HG02759 (cell line): ENCODE measurements around the gene LPIN1.
"Not testable (repeated sequence)": the region's sequence is repeated elsewhere in the genome, so short reads cannot be mapped to it uniquely, and the experiment has no call there.

Source experiments
- ATAC-seq: cut with Tn5 transposase; IDR thresholded peaks from one replicate; pipeline ENCODE4 v1.9.1; 2021; ENCODE audit warnings: mild to moderate bottlenecking, moderate library complexity; ENCODE audit not compliant: unreplicated experiment

The LPIN1 gene

DNA sequence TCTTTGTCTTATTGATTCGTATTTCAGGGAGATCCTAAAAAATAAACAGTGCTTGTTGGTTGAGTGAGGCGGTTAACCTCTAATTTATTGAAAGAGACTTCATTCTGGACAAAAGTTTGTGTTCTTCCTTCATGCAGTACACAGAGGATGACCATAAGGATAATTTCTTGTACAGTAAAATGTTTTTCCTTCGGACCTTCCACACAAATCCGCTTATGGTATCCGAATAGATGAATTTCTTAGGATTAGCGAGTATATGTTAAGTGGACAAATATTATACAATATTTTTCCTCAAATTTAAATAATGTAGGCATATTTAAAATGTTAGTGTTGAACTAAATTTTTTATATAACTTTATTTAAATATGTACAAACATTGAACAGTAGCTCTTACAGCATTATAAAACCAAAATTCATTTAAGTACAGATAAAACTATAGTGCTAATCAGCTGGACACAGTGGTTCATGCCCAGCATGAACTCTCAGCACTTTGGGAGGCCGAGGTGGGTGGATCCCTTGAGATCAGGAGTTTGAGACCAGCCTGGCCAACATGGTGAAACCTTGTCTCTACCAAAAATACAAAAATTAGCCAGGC is 84.4 kb downstream of the LPIN1 start:
- no peak for ATAC-seq

DNA sequence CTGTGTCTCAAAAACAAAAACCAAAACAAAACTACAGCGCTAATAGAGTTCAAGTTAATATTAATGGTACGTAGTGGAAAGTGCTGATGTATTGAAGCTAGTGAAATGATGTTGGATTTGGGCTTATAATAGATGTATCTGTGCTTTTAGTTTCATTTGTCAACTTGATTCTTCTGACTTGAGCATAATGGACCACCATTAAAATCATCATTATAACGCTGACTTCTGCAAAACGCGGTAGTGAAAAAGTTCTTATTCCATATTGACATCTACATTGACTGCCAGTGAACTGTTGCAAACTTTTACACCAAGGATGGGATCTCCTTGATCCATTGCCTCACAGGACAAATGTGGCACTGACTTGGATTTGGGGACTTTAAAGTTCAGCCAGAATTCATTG is 85.0 kb downstream of the LPIN1 start:
- no peak for ATAC-seq

DNA sequence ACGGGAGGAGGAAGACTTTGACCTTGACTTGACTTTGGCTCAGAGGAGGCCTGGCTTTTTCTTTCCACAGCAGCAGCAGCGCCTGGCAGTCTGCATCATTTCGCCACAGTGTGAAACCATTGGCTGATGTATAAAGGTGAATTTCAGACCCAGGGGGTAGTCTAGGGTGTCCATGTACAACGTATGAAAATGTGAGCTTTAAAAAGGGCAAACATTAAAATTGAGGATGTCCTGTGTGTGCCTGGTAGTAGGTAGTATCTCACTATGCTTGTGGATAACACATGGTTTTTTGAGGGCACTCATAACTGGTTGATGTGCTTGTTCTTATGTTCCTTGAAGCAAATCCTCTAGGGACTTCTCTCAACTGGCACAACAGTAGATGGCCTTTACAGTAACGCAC is 86.1 kb downstream of the LPIN1 start:
- ATAC-seq = no peak

DNA sequence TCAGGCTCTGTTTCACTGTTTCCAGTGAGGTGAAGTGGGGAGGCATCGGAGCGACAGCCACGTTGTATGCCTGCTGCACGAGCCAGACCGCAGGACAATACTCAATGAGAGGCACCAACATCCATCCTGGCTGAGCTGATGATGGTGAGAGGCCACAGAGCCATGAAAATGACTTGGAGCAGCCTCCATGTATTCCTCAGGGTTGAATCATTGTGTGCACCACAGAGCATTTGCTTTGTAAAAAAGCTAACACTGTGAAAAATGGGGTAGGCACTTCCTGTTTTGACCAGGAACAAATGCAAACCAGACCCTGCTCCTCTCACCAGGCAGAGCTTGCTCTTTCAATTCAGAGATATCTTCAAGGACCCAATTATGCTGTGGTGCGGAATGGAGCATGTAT is 87.2 kb downstream of the LPIN1 start:
- no peak for ATAC-seq

DNA sequence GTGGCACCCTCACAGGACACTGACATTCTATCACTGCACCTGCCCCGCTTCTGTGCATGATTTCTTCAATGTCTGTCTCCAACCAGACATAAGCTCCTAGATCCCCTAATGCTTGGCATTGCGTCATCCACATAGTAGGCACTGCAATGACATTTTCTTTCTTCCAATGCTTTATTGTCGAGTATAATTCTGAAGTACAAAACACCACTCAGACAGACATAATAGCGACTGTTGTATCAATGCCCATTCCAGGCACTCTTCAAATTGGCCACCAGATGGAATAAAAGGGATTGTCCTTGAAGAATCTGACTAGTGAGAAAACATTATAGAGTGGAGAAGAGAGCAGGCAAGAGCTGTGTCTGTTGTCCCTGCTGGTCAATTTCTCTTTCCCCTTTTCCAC is 89.0 kb downstream of the LPIN1 start:
- no peak for ATAC-seq

DNA sequence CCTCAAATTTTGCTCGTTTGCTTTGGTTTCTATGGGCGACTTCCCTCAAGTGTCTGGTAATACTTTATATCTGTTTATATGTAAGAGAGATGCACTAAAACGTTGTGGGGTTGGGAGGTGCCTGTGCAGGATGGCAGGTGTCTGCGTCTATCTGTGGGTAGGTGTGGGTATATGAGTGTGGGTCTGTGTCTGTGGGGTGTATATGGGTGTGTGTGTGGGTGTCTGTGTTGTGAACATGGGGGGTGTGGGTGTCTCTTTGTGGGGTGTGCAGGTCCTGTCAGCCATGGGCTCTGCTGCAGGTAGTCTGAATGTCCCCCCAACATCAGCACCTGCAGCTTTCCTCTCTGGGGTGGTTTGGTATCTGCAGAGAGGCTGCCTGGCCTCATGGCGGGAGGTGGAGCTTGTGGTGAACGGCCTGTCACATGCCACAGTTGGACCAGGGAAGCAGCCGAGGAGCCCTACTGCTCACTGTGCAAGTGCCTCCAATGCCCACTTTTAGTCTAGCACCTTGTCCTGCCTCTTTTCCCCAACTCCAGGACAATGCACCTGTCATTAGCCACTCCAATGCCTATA is 90.3 kb downstream of the LPIN1 start:
- no peak for ATAC-seq

GRCh38 chr2:11837875-11838734 is 91.7 kb downstream of the LPIN1 start:
- no peak for ATAC-seq

DNA sequence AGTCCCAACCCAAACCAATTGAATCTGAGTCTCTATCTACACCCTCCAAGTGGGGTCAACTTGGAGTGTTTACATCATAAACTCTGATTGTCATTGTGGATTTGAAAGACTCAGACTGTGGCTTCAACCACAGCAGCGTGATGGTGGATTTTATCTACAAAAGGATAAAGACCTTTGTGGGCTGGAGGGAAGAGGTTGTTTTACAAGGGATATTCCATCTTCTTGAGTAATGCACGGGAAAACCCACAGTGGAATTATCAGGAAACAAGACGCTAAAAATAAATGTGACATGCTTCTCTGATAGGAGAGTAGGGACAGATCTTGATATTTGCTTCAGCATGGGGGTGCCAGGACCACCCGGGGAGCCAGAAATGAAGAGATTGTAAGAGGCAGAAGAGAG is 93.5 kb downstream of the LPIN1 start:
- no peak for ATAC-seq

GRCh38 chr2:11842336-11842735 is 95.9 kb downstream of the LPIN1 start:
- no peak for ATAC-seq

- not testable (repeated sequence) for ATAC-seq
Observed at GRCh38 chr2:11844798-11845197, 98.4 kb downstream of the LPIN1 start.

DNA sequence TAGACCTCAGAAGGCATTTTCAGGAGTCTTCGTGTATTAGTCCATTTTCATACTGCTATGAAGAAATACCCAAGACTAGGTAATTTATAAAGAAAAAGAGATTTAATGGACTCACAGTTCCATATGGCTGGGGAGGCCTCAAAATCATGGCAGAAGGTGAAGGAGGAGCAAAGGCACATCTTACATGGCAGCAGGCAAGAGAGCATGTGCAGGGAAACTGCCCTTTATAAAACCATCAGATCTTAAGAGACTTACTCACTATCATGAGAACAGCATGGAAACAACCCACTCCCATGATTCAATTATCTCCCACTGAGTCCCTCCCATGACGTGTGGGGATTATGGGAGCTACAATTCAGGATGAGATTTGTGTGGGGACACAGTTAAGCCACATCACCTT is 101.5 kb downstream of the LPIN1 start:
- not testable (repeated sequence) for ATAC-seq

DNA sequence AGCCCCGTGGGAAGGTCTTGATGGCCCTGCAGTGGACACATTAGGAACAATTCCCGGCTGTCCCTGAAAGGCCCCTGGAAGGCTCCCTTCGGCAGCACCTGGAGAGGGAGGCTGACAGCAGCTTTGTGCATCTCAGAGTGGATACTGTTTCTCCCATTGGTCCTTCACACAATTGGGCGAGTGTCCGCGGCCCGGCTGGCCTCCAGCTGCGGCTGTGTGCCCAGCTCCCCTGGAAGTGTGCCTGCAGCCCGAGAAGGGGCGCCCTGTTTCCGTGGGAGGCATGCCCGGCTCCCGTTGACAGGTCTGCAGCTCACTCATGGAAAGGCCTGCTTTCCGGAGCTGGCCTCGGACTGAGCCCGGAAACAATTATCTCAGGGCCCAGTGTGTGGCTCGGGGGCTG is 103.7 kb downstream of the LPIN1 start:
- no peak for ATAC-seq

- ATAC-seq = no peak
Observed at GRCh38 chr2:11852526-11853196, 106.2 kb downstream of the LPIN1 start.

GRCh38 chr2:11853197-11853588 is 106.8 kb downstream of the LPIN1 start:
- no peak for ATAC-seq

- ATAC-seq = no peak
Observed at GRCh38 chr2:11855064-11855760, 108.8 kb downstream of the LPIN1 start.

DNA sequence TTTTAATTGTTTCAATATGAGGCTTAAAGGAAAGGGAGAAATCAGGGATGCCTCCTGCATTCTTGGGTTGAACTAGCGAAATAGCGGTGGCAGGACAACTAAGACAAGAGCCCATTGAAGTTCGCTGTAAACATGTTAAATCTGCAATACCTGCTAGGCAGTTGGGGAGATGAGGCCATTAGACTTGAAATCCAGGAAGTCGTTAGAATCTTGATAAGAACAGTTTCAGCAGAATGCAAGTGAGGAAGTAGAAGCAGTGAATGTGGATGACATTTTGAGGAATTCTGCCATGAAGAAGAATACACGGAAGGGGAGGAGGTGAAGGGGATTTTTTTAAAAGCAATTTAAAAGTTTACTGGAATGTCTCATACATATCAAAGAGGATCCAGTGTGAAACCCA is 109.7 kb downstream of the LPIN1 start:
- no peak for ATAC-seq

- no peak for ATAC-seq
Observed at GRCh38 chr2:11858883-11859282, 112.5 kb downstream of the LPIN1 start.

DNA sequence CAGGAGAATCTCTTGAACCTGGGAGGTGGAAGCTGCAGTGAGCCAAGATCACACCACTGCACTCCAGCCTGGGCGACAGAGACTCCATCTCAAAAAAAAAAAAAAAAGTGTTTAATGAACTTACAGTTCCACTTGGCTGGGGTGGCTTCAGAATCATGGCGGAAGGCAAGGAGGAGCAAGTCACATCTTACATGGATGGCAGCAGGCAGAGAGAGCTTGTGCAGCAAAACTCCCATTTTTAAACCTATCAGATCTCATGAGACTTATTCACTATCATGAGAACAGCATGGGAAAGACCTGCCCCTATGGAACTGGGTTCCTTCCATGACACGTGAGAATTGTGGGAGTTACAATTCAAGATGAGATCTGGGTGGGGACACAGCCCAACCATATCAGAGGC is 113.5 kb downstream of the LPIN1 start:
- not testable (repeated sequence) for ATAC-seq

DNA sequence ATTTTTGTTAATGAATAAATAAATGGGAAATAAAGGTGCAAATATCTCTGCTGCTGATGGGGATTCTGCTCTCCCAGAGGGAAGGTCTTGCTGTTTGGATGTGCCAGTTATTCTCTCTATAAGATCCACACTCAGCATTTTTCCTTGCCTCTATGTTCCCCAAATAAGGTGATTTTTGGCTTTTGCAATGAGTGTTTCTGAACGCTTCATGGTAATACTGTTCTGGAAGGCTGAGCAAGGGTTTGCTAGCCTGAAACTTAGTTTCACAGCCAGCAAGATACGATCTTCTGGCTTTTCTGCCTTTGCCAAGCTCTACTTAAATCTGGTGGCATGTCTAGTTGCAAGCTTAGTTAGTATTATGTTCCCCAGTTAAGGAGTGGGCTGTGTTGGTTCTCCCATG is 114.6 kb downstream of the LPIN1 start:
- ATAC-seq = peak; percentile 37

- ATAC-seq = peak; percentile 31
Observed at GRCh38 chr2:11862049-11862448, 115.6 kb downstream of the LPIN1 start.

DNA sequence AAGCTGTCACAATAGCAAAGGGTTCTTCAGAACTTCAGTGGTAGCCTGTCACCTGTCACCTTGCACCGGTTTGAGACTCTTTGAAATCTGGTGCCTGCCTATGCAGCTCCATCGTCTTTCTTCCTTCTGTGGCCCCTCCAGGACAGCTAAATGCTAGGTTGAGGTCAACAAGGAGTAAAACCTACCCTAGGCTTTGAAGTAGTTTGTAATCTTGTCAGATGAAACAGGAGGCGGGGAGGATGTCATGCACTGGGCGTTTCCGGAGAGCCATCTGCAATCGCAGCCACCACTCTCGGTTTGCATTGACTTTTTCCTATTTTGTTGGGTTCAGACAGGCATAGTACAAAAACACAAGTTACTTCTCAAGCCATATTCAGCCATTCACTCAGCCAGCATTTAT is 116.7 kb downstream of the LPIN1 start:
- peak; percentile 21 for ATAC-seq
